GM19438 (cell line): ENCODE results near the gene FBXW7.

Experiments
- ATAC-seq: cut with Tn5 transposase; IDR thresholded peaks from one replicate; pipeline ENCODE4 v1.9.1; 2021; ENCODE audit warnings: low read depth; ENCODE audit not compliant: unreplicated experiment

Gene FBXW7

GRCh38 chr4:152513078-152513477 lies 22.8 kb downstream of the FBXW7 start:
- ATAC-seq: no peak

- no peak for ATAC-seq
These were observed 23.4 kb downstream of the FBXW7 start for GRCh38 chr4:152512483-152512882.

- no peak for ATAC-seq
These were observed 25.3 kb downstream of the FBXW7 start for GRCh38 chr4:152510349-152511147.

GRCh38 chr4:152509595-152510225 lies 26.2 kb downstream of the FBXW7 start:
- ATAC-seq: no peak

GRCh38 chr4:152508818-152509217 lies 27.1 kb downstream of the FBXW7 start:
- ATAC-seq: no peak

- no peak for ATAC-seq
These were observed 27.5 kb downstream of the FBXW7 start for GRCh38 chr4:152508386-152508785.

GRCh38 chr4:152503653-152504290 lies 32.1 kb downstream of the FBXW7 start:
- ATAC-seq: no peak

GRCh38 chr4:152501846-152502536 lies 33.9 kb downstream of the FBXW7 start:
- ATAC-seq: no peak

- ATAC-seq: peak; percentile 64
These were observed 35.0 kb downstream of the FBXW7 start for GRCh38 chr4:152500800-152501434.

GRCh38 chr4:152500275-152500674 lies 35.6 kb downstream of the FBXW7 start:
- no peak for ATAC-seq

- ATAC-seq: no peak
These were observed 36.5 kb downstream of the FBXW7 start for GRCh38 chr4:152499344-152499743.

GRCh38 chr4:152494020-152494419 lies 41.9 kb downstream of the FBXW7 start:
- ATAC-seq: no peak

GRCh38 chr4:152488246-152488645 lies 47.6 kb downstream of the FBXW7 start:
- no peak for ATAC-seq

- no peak for ATAC-seq
These were observed 49.2 kb downstream of the FBXW7 start for GRCh38 chr4:152486429-152487389.

- ATAC-seq: peak; percentile 97
These were observed 50.1 kb downstream of the FBXW7 start for GRCh38 chr4:152485726-152486276.

GRCh38 chr4:152482211-152482610 lies 53.7 kb downstream of the FBXW7 start:
- no peak for ATAC-seq

- ATAC-seq: no peak
These were observed 55.0 kb downstream of the FBXW7 start for GRCh38 chr4:152480901-152481300.

GRCh38 chr4:152480326-152480725 lies 55.6 kb downstream of the FBXW7 start:
- ATAC-seq: no peak

GRCh38 chr4:152479428-152480026 lies 56.4 kb downstream of the FBXW7 start:
- ATAC-seq: no peak
